Upper lobe of left lung (tissue), 6 donors: Measurements from ENCODE around the gene NCS1. TPM values are rescaled to one million over a fixed set of nuclear protein-coding genes. Genes with fewer than 3 reads are reported as not detected.
A peak's percentile ranks its signal among the peaks of the same experiment; 100 is the strongest.

Source experiments
- ATAC-seq, 2 donors: fragments of 200-7000 bp; cut with Tn5 transposase; one replicate each; pipeline ENCODE4 v1.9.1; 2022; ENCODE audit warnings: mild to moderate bottlenecking in 2 of 2, moderate library complexity in 2 of 2; ENCODE audit not compliant: low FRiP score in 2 of 2
- DNase-seq, 2 donors: peaks; one replicate each; pipeline ENCODE4 v3.0.0-alpha.2; 2019 to 2020
- H3K27ac ChIP-seq, 4 donors: fragments of 200-600 bp; sonication (generic); one replicate each; pipeline ENCODE4 v1.5.1; 2016 to 2019
- H3K27me3 ChIP-seq, 4 donors: fragments of 200-600 bp; sonication (generic); one replicate each; pipeline ENCODE4 v1.5.1; 2017 to 2019
- H3K36me3 ChIP-seq, 4 donors: fragments of 200-600 bp; sonication (generic); one replicate each; pipeline ENCODE4 v1.5.1; 2016 to 2019
- H3K4me1 ChIP-seq, 4 donors: fragments of 200-600 bp; sonication (generic); one replicate each; pipeline ENCODE4 v1.5.1; 2018 to 2019
- H3K4me3 ChIP-seq, 4 donors: fragments of 200-600 bp; sonication (generic); one replicate each; pipeline ENCODE4 v1.5.1; 2017 to 2019; ENCODE audit warnings: mild to moderate bottlenecking in 2 of 4, moderate library complexity in 1 of 4
- H3K9me3 ChIP-seq, 4 donors: fragments of 200-600 bp; sonication (generic); one replicate each; pipeline ENCODE4 v1.5.1; 2018 to 2019
- CTCF ChIP-seq, 6 experiments: fragments of 450-650 bp in 4 of 6; fragments of 200-600 bp in 2 of 6; sonication (generic) in 2 of 6; IDR thresholded peaks; one replicate each; pipeline ENCODE4 v1.5.1; 2016 to 2019; ENCODE audit warnings: antibody characterized with exemption in 6 of 6
- EP300 ChIP-seq, 4 donors: sonication (generic); formaldehyde crosslinking; IDR thresholded peaks; one replicate each; pipeline ENCODE4 v1.5.1; 2017; ENCODE audit warnings: antibody characterized with exemption in 4 of 4, control low read depth in 2 of 4
- POLR2A ChIP-seq, 4 donors: fragments of 450-650 bp; IDR thresholded peaks; one replicate each; pipeline ENCODE4 v1.5.1; 2016 to 2017; ENCODE audit warnings: antibody characterized with exemption in 4 of 4, mild to moderate bottlenecking in 2 of 4
- POLR2AphosphoS5 ChIP-seq, 2 donors: sonication (generic); formaldehyde crosslinking; IDR thresholded peaks; one replicate each; pipeline ENCODE4 v1.5.1; 2017; ENCODE audit warnings: antibody characterized with exemption in 2 of 2
- WGBS, 2 donors: methylation state at CpG; one replicate each; pipeline ENCODE4 v1.1.5; 2017 to 2018; 5-methylcytosine and 5-hydroxymethylcytosine counted together
- total RNA-seq, 6 donors: library from RNA; depleted of rRNA in 4 of 6; stranded (reverse); fragments of >200 nt in 4 of 6; gene quantifications; one replicate each; pipeline versions ENCODE4 v1.1.0 to v1.2.1, GENCODE V29; 2016 to 2021
- donor health status: DM: no; HTN: no; CAD: no; lungs with moderate emphysema.
- donor health status: DM: no; HTN: yes; CAD: no; lungs with severe emphysema.

Gene NCS1
- total RNA-seq, 6 donors from 2014 or later, result 2.7 to 10.0 (median 3.9) TPM

GRCh38 chr9:130198501-130199179 lies 26.4 kb downstream of the NCS1 start:
- H3K36me3 ChIP-seq, result no peaks in the 10 kb centered on the region

GRCh38 chr9:130199605-130200004 lies 27.4 kb downstream of the NCS1 start:
- peak in 1 of 2 donors; percentile 30 for DNase-seq
- Histone ChIP-seq H3K9me3 (no peaks in the 10 kb centered on the region), H3K27ac (no peak overlapping the region), H3K4me1 (no peaks in the 10 kb centered on the region), H3K4me3 (no peak overlapping the region), H3K27me3 (no peaks in the 10 kb centered on the region), H3K36me3 (no peaks in the 10 kb centered on the region)
- TF ChIP-seq POLR2A (IDR thresholded peaks at IDR 0.05), result no peak
- TF ChIP-seq POLR2AphosphoS5 (IDR thresholded peaks at IDR 0.05), result no peak
- no peak for TF ChIP-seq EP300 (IDR thresholded peaks at IDR 0.05)
- no peak for TF ChIP-seq CTCF (IDR thresholded peaks at IDR 0.05)
- ATAC-seq, result no peak
- WGBS, 2 donors, result 58% methylated on average over 7 to 8 of the region's 8 CpGs

More at GRCh38 chr9:130198501-130199179, 26.4 kb downstream of the NCS1 start:
- Histone ChIP-seq H3K27ac (no peak overlapping the region), H3K27me3 (no peaks in the 10 kb centered on the region), H3K4me1 (no peaks in the 10 kb centered on the region), H3K9me3 (no peaks in the 10 kb centered on the region), H3K4me3 (no peak overlapping the region)
- 82 to 91% methylated on average over 10 to 12 of the region's 12 CpGs for WGBS, 2 donors
- TF ChIP-seq POLR2AphosphoS5 (IDR thresholded peaks at IDR 0.05) (no peak), POLR2A (IDR thresholded peaks at IDR 0.05) (no peak), EP300 (IDR thresholded peaks at IDR 0.05) (no peak), CTCF (IDR thresholded peaks at IDR 0.05) (no peak)
- ATAC-seq, result no peak
- DNase-seq, result no peak

GRCh38 chr9:130200038-130200849 lies 28.0 kb downstream of the NCS1 start:
- no peak overlapping the region for H3K4me3 ChIP-seq
- TF ChIP-seq POLR2A (IDR thresholded peaks at IDR 0.05) (no peak), EP300 (IDR thresholded peaks at IDR 0.05) (no peak), POLR2AphosphoS5 (IDR thresholded peaks at IDR 0.05) (no peak), CTCF (IDR thresholded peaks at IDR 0.05) (no peak)
- H3K9me3 ChIP-seq, result no peaks in the 10 kb centered on the region
- H3K4me1 ChIP-seq, result no peaks in the 10 kb centered on the region
- H3K27me3 ChIP-seq, result no peaks in the 10 kb centered on the region
- DNase-seq (no peak), ATAC-seq (no peak)
- 63 to 84% methylated on average over 10 to 17 of the region's 17 CpGs for WGBS, 2 donors
- H3K27ac ChIP-seq, result no peak overlapping the region
- no peaks in the 10 kb centered on the region for H3K36me3 ChIP-seq

GRCh38 chr9:130201399-130201873 lies 29.2 kb downstream of the NCS1 start:
- H3K36me3 ChIP-seq, result no peaks in the 10 kb centered on the region
- H3K9me3 ChIP-seq, result no peaks in the 10 kb centered on the region
- H3K4me3 ChIP-seq, result no peak overlapping the region
- ATAC-seq (no peak), DNase-seq (no peak)
- WGBS, 2 donors, result 94 to 95% methylated on average over 11 of the region's 12 CpGs
- no peaks in the 10 kb centered on the region for H3K27me3 ChIP-seq
- H3K4me1 ChIP-seq, result no peaks in the 10 kb centered on the region
- no peak overlapping the region for H3K27ac ChIP-seq
- TF ChIP-seq POLR2A (IDR thresholded peaks at IDR 0.05) (no peak), POLR2AphosphoS5 (IDR thresholded peaks at IDR 0.05) (no peak), CTCF (IDR thresholded peaks at IDR 0.05) (no peak), EP300 (IDR thresholded peaks at IDR 0.05) (no peak)
